ENCODE measurements around the gene TRPV2. TPM values are rescaled to one million over a fixed set of nuclear protein-coding genes. Genes with fewer than 3 reads are reported as not detected.
"Not testable (repeated sequence)": the region's sequence is repeated elsewhere in the genome, so short reads cannot be mapped to it uniquely, and the experiment has no call there.

The TRPV2 gene
- total RNA-seq, 2 experiments from 2014 or later: 114 to 134 TPM

- Mint-ChIP-seq H3K4me3 (peak overlapping the region; percentile 100), H3K4me1 (peaks cover 54% of the 10 kb centered on the region), H3K27me3 (no peaks in the 10 kb centered on the region), H3K36me3 (ENCODE audit: low read depth) (peaks cover 54% of the 10 kb centered on the region), H3K9me3 (no peaks in the 10 kb centered on the region), H3K27ac (peak overlapping the region; percentile 77)
- ChIA-PET POLR2A (no interaction called here), CTCF (interaction anchor here (1.1 to 4.0 kb wide), 3 partner anchors 11 to 27 kb away, joined by 4 to 27 read pairs (median 4); no protein-coding TSS in a partner anchor)
- no peak for DNase-seq
These were observed 25.7 kb downstream of the TRPV2 start for GRCh38 chr17:16440901-16441629.

- no peaks in the 10 kb centered on the region for H3K27me3 Mint-ChIP-seq
- ChIA-PET CTCF (interaction anchor here (0.5 to 4.0 kb wide), 4 partner anchors 10 to 198 kb away, joined by 3 to 27 read pairs (median 4); no protein-coding TSS in a partner anchor), POLR2A (no interaction called here)
- H3K9me3 Mint-ChIP-seq: no peaks in the 10 kb centered on the region
- peak overlapping the region; percentile 50 for H3K4me3 Mint-ChIP-seq
- DNase-seq: no peak
- H3K36me3 Mint-ChIP-seq (ENCODE audit: low read depth): peaks cover 56% of the 10 kb centered on the region
- peaks cover 52% of the 10 kb centered on the region for H3K4me1 Mint-ChIP-seq
- H3K27ac Mint-ChIP-seq: peak overlapping the region; percentile 50
These were observed 26.8 kb downstream of the TRPV2 start for GRCh38 chr17:16442141-16442540.

- Mint-ChIP-seq H3K4me1 (peaks cover 52% of the 10 kb centered on the region), H3K36me3 (ENCODE audit: low read depth) (peaks cover 57% of the 10 kb centered on the region), H3K27me3 (no peaks in the 10 kb centered on the region), H3K27ac (peak overlapping the region; percentile 68), H3K9me3 (no peaks in the 10 kb centered on the region), H3K4me3 (no peak overlapping the region)
- CTCF ChIA-PET: interaction anchor here (0.5 to 4.0 kb wide), 3 partner anchors 10 to 197 kb away, joined by 3 to 27 read pairs (median 3); no protein-coding TSS in a partner anchor
- POLR2A ChIA-PET: no interaction called here
- no peak for DNase-seq
These were observed 27.5 kb downstream of the TRPV2 start for GRCh38 chr17:16442594-16443510.

GRCh38 chr17:16443511-16444257, 28.3 kb downstream of the TRPV2 start:
- POLR2A ChIA-PET: no interaction called here
- H3K4me1 Mint-ChIP-seq: peaks cover 49% of the 10 kb centered on the region
- DNase-seq: no peak
- H3K27ac Mint-ChIP-seq: no peak overlapping the region
- CTCF ChIA-PET: interaction anchor here (1.3 to 4.0 kb wide), 2 partner anchors 9 to 11 kb away, joined by 3 to 27 read pairs; no protein-coding TSS in a partner anchor
- H3K27me3 Mint-ChIP-seq: no peaks in the 10 kb centered on the region
- H3K9me3 Mint-ChIP-seq: no peaks in the 10 kb centered on the region
- H3K36me3 Mint-ChIP-seq (ENCODE audit: low read depth): peaks cover 65% of the 10 kb centered on the region
- H3K4me3 Mint-ChIP-seq: no peak overlapping the region

GRCh38 chr17:16444258-16444886, 29.0 kb downstream of the TRPV2 start:
- H3K27me3 Mint-ChIP-seq: no peaks in the 10 kb centered on the region
- ChIA-PET POLR2A (no interaction called here), CTCF (interaction anchor here (1.0 to 1.3 kb wide), 2 partner anchors 11 to 17 kb away, joined by 3 read pairs; no protein-coding TSS in a partner anchor)
- H3K4me1 Mint-ChIP-seq: peaks cover 50% of the 10 kb centered on the region
- H3K9me3 Mint-ChIP-seq: no peaks in the 10 kb centered on the region
- peaks cover 63% of the 10 kb centered on the region for H3K36me3 Mint-ChIP-seq (ENCODE audit: low read depth)
- no peak overlapping the region for H3K27ac Mint-ChIP-seq
- no peak overlapping the region for H3K4me3 Mint-ChIP-seq
- no peak for DNase-seq

- POLR2A ChIA-PET: interaction anchor here (0.7 kb wide), 1 partner anchor 73 kb away, joined by 3 read pairs; no protein-coding TSS in a partner anchor
- peaks cover 45% of the 10 kb centered on the region for H3K36me3 Mint-ChIP-seq (ENCODE audit: low read depth)
- peak overlapping the region; percentile 50 for H3K27ac Mint-ChIP-seq
These were observed 31.1 kb downstream of the TRPV2 start for GRCh38 chr17:16446338-16446983.

GRCh38 chr17:16447676-16448075, 32.3 kb downstream of the TRPV2 start:
- peaks cover 27% of the 10 kb centered on the region for H3K4me1 Mint-ChIP-seq
- no peaks in the 10 kb centered on the region for H3K9me3 Mint-ChIP-seq
- H3K27me3 Mint-ChIP-seq: no peaks in the 10 kb centered on the region
- peaks cover 33% of the 10 kb centered on the region for H3K36me3 Mint-ChIP-seq (ENCODE audit: low read depth)
- no peak overlapping the region for H3K27ac Mint-ChIP-seq
- CTCF ChIA-PET: interaction anchor here (1.2 kb wide), 1 partner anchor 10 kb away, joined by 3 read pairs; no protein-coding TSS in a partner anchor
- POLR2A ChIA-PET: no interaction called here
- no peak for DNase-seq
- no peak overlapping the region for H3K4me3 Mint-ChIP-seq

More at GRCh38 chr17:16446338-16446983, 31.1 kb downstream of the TRPV2 start:
- H3K27me3 Mint-ChIP-seq: no peaks in the 10 kb centered on the region
- no peak for DNase-seq
- H3K4me3 Mint-ChIP-seq: no peak overlapping the region
- H3K9me3 Mint-ChIP-seq: no peaks in the 10 kb centered on the region
- peaks cover 39% of the 10 kb centered on the region for H3K4me1 Mint-ChIP-seq
- CTCF ChIA-PET: interaction anchor here (1.2 kb wide), 1 partner anchor 12 kb away, joined by 3 read pairs; no protein-coding TSS in a partner anchor

- H3K4me3 Mint-ChIP-seq: no peak overlapping the region
- no peak for DNase-seq
- no peaks in the 10 kb centered on the region for H3K27me3 Mint-ChIP-seq
- no peaks in the 10 kb centered on the region for H3K9me3 Mint-ChIP-seq
- CTCF ChIA-PET: no interaction called here
- no peak overlapping the region for H3K27ac Mint-ChIP-seq
- POLR2A ChIA-PET: no interaction called here
- H3K4me1 Mint-ChIP-seq: peaks cover 25% of the 10 kb centered on the region
- peaks cover 31% of the 10 kb centered on the region for H3K36me3 Mint-ChIP-seq (ENCODE audit: low read depth)
These were observed 33.1 kb downstream of the TRPV2 start for GRCh38 chr17:16448490-16448889.

- no peaks in the 10 kb centered on the region for H3K27me3 Mint-ChIP-seq
- H3K36me3 Mint-ChIP-seq (ENCODE audit: low read depth): peaks cover 30% of the 10 kb centered on the region
- POLR2A ChIA-PET: no interaction called here
- peaks cover 25% of the 10 kb centered on the region for H3K4me1 Mint-ChIP-seq
- no peak overlapping the region for H3K27ac Mint-ChIP-seq
- CTCF ChIA-PET: no interaction called here
- H3K9me3 Mint-ChIP-seq: no peaks in the 10 kb centered on the region
- no peak for DNase-seq
- H3K4me3 Mint-ChIP-seq: no peak overlapping the region
These were observed 33.8 kb downstream of the TRPV2 start for GRCh38 chr17:16449121-16449570.

GRCh38 chr17:16450028-16450427, 34.7 kb downstream of the TRPV2 start:
- Mint-ChIP-seq H3K27ac (peak overlapping the region; percentile 74), H3K9me3 (no peaks in the 10 kb centered on the region), H3K4me3 (no peak overlapping the region), H3K27me3 (no peaks in the 10 kb centered on the region), H3K36me3 (ENCODE audit: low read depth) (peaks cover 26% of the 10 kb centered on the region), H3K4me1 (peaks cover 21% of the 10 kb centered on the region)
- CTCF ChIA-PET: interaction anchor here (0.5 to 1.6 kb wide), 4 partner anchors 15 to 429 kb away, joined by 3 to 4 read pairs (median 3); no protein-coding TSS in a partner anchor
- POLR2A ChIA-PET: no interaction called here
- no peak for DNase-seq

GRCh38 chr17:16452268-16452667, 36.9 kb downstream of the TRPV2 start:
- H3K36me3 Mint-ChIP-seq (ENCODE audit: low read depth): peaks cover 20% of the 10 kb centered on the region
- H3K27me3 Mint-ChIP-seq, H3K27ac Mint-ChIP-seq, H3K9me3 Mint-ChIP-seq, POLR2A ChIA-PET, H3K4me3 Mint-ChIP-seq, DNase-seq: not testable (repeated sequence)
- CTCF ChIA-PET: interaction anchor here (0.8 to 4.1 kb wide), 6 partner anchors 10 to 84 kb away, joined by 3 to 27 read pairs (median 7); partner anchors contain the start of gene UBB
- peaks cover 17% of the 10 kb centered on the region for H3K4me1 Mint-ChIP-seq

All from activated CD4-positive, alpha-beta T cell treated with anti-CD3 and anti-CD28 coated beads, Interleukin-2, amount 10 ng/mL, durations not matched to agents 7 days and 5 days (primary cell).